ENCODE data around the gene CIB4. TPM values are rescaled to one million over a fixed set of nuclear protein-coding genes. Genes with fewer than 3 reads are reported as not detected.

Gene CIB4
- total and polyA plus RNA-seq, 12 donors, result not detected

DNA sequence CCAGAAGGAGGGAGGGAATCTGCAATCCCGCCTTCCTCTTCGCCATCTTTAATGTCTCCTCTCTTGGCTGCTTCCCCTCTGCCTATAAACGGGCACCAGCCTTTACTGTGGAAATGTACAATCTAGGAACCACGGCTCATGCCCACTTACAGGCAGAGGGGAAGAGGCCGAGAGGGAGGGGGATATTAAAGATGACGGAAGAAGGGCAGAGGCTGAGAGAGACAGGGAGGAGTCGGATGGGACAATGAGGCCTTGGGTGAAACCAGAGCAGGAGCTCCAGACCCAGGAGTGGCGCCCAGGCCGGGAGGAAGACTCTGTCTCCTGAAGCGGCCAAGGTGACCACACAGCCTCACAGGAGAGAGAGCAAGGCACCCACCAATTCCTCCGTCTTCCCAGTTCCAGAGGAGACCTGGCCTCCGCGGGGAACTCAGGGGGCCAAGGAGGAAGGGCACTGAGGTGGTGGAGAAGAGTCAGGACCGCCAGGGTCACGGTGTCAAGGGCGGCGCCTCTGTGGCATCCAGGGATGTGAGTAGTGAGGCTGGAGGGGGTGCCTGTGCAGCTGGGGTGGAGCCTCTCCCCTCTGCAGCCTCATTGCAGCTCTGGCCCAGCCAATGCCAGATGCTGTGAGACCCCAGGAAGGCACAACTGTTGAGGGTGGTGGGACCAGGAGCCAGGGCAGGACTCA lies 67.8 kb downstream of the CIB4 start:
- no peaks in the 10 kb centered on the region for H3K36me3 ChIP-seq
- no peak overlapping the region for H3K4me3 ChIP-seq
- no peaks in the 10 kb centered on the region for H3K9me3 ChIP-seq
- intact Hi-C loops (cut with DNase I), result no loop called here
- TF ChIP-seq, protein P1, sequence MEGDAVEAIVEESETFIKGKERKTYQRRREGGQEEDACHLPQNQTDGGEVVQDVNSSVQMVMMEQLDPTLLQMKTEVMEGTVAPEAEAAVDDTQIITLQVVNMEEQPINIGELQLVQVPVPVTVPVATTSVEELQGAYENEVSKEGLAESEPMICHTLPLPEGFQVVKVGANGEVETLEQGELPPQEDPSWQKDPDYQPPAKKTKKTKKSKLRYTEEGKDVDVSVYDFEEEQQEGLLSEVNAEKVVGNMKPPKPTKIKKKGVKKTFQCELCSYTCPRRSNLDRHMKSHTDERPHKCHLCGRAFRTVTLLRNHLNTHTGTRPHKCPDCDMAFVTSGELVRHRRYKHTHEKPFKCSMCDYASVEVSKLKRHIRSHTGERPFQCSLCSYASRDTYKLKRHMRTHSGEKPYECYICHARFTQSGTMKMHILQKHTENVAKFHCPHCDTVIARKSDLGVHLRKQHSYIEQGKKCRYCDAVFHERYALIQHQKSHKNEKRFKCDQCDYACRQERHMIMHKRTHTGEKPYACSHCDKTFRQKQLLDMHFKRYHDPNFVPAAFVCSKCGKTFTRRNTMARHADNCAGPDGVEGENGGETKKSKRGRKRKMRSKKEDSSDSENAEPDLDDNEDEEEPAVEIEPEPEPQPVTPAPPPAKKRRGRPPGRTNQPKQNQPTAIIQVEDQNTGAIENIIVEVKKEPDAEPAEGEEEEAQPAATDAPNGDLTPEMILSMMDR (IDR thresholded peaks at IDR 0.05), result no peak
- DNase-seq, result no peak
- WGBS, 2 donors, result 86 to 88% methylated on average over 17 of the region's 17 CpGs
- H3K27me3 ChIP-seq, result peaks cover 0 to 63% (median 30%) of the 10 kb centered on the region in 7 donors
- no peak overlapping the region for H3K27ac ChIP-seq
- ATAC-seq, result no peak
- H3K4me1 ChIP-seq, result no peaks in the 10 kb centered on the region

DNA sequence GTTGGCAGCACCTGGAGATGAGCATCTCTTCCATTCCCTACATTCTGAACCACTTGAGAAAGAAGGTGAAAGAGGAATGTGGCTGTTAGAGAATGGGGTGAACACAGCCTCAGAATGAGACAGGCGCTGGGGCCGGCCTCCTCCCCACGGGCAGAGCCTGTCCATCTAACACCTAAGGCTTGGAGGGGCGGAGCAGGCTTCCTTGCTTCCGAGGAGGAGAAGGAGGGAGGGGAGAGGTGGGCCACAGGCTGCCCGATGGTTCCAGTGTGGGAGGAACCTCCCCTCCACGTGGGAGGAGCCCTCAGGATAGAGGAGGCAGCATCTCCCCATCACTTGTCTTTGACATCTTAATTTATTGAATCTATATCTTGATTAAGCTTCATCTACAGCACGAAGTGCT lies 68.6 kb downstream of the CIB4 start:
- 28 to 31% methylated on average over 8 of the region's 8 CpGs for WGBS, 2 donors
- DNase-seq (no peak), ATAC-seq (no peak)
- Histone ChIP-seq H3K4me1 (no peaks in the 10 kb centered on the region), H3K27ac (no peak overlapping the region), H3K27me3 (peaks cover 0 to 63% (median 30%) of the 10 kb centered on the region in 7 donors), H3K4me3 (no peak overlapping the region), H3K36me3 (no peaks in the 10 kb centered on the region), H3K9me3 (no peaks in the 10 kb centered on the region)
- TF ChIP-seq, protein P1 (IDR thresholded peaks at IDR 0.05), result no peak
- intact Hi-C loops (cut with DNase I), result no loop called here

DNA sequence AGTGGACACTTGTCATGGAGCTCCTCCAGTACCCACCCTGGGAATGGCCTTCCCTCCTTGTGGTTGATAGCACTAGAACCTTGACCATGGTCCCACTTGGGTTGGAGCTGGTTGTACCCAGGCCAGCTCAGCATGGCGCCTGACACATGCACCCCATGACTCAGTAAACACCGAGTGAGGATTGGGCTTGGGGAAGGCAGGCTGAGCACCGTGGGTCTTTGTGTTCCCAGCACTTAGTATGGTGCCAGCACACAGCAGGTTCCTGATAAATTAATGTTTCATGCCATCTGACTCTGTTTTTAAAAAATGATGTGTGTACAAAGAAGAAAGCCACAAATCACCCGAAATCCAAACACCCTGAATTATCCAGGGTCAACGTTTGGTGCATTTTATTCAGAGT lies 69.8 kb downstream of the CIB4 start:
- ATAC-seq, result no peak
- Histone ChIP-seq H3K4me1 (no peaks in the 10 kb centered on the region), H3K4me3 (no peak overlapping the region), H3K36me3 (no peaks in the 10 kb centered on the region), H3K9me3 (no peaks in the 10 kb centered on the region), H3K27me3 (peaks cover 0 to 64% (median 33%) of the 10 kb centered on the region in 7 donors), H3K27ac (no peak overlapping the region)
- WGBS, 2 donors, result 75 to 81% methylated on average over 5 of the region's 5 CpGs
- intact Hi-C loops (cut with DNase I), result no loop called here
- TF ChIP-seq, protein P1 (IDR thresholded peaks at IDR 0.05), result no peak
- DNase-seq, result no peak

DNA sequence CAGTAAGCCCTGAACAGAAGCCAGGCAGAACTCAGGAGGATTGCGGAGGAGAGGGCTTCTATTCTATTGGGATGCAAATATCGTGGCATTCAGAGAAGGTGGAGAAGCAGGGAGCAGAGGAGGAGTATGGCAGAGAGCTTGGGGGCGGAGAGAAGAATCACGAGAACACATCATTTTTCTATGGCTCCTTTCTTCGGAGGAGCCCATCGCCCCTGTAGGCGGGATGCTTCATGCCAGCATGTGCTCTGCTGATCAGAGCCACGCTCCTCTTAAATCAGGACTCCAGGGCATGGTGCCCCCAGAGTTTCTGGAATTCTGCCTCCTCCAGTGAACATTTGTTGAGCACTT lies 71.1 kb downstream of the CIB4 start:
- Histone ChIP-seq H3K27ac (no peak overlapping the region), H3K9me3 (no peaks in the 10 kb centered on the region), H3K27me3 (peaks cover 0 to 71% (median 45%) of the 10 kb centered on the region in 7 donors), H3K36me3 (no peaks in the 10 kb centered on the region), H3K4me3 (no peak overlapping the region), H3K4me1 (no peaks in the 10 kb centered on the region)
- DNase-seq (no peak), ATAC-seq (no peak)
- intact Hi-C loops (cut with DNase I), result no loop called here
- WGBS, 2 donors, result 78 to 81% methylated on average over 8 of the region's 8 CpGs
- TF ChIP-seq, protein P1 (IDR thresholded peaks at IDR 0.05), result no peak

Measured in heart right ventricle (tissue), 16 donors.